Neural cell (in vitro differentiated cells): Measurements from ENCODE around the gene ATP4B.

Experiments used
- EZH2 ChIP-seq: fragments of 200-600, 300-800 bp; shearing (Covaris generic), sonication (generic); IDR thresholded peaks from 2 replicates; pipeline ENCODE4 v1.6.1; 2014; ENCODE audit warnings: antibody characterized with exemption, low read length, borderline replicate concordance, mild to moderate bottlenecking; ENCODE audit not compliant: insufficient read depth, poor library complexity, severe bottlenecking
- POLR2AphosphoS5 ChIP-seq: IDR thresholded peaks from 2 replicates; pipeline ENCODE4 v1.6.1; 2012
- SMC3 ChIP-seq: fragments of 450-650 bp; conservative IDR thresholded peaks from 2 replicates; pipeline ENCODE4 v1.6.1; 2014; ENCODE audit warnings: antibody characterized with exemption, mild to moderate bottlenecking, moderate library complexity; ENCODE audit not compliant: poor library complexity
- TAF1 ChIP-seq: IDR thresholded peaks from 2 replicates; pipeline ENCODE4 v1.6.1; 2012; ENCODE audit warnings: low read depth
- TF ChIP-seq, protein P1 (sequence below): fragments of 450-650 bp; IDR thresholded peaks from 2 replicates; pipeline ENCODE4 v1.5.1; 2014; ENCODE audit warnings: antibody characterized with exemption, mild to moderate bottlenecking, moderate library complexity; ENCODE audit not compliant: poor library complexity, severe bottlenecking
- TF ChIP-seq, protein P2 (sequence below): IDR thresholded peaks from 2 replicates; pipeline ENCODE4 v1.6.1; 2012; ENCODE audit warnings: borderline replicate concordance

DNA sequence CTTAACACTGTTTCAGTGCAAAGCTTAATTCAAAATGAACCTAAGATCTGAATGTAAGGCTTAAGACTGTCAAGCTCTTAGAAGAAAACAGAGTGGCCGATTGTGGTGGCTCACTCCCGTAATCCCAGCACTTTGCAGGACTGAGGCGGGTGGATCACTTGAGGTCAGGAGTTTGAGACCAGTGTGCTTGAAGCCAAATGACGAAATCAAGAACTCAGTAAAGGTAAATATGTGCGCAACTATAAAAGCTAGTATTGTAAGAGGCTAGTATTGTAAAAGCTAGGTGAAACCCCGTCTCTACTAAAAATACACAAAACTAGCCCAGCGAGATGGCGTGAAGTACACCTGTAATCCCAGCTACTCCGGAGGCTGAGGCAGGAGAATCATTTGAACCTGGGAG is 12.7 kb downstream of the ATP4B start:
- TF ChIP-seq, protein P1, sequence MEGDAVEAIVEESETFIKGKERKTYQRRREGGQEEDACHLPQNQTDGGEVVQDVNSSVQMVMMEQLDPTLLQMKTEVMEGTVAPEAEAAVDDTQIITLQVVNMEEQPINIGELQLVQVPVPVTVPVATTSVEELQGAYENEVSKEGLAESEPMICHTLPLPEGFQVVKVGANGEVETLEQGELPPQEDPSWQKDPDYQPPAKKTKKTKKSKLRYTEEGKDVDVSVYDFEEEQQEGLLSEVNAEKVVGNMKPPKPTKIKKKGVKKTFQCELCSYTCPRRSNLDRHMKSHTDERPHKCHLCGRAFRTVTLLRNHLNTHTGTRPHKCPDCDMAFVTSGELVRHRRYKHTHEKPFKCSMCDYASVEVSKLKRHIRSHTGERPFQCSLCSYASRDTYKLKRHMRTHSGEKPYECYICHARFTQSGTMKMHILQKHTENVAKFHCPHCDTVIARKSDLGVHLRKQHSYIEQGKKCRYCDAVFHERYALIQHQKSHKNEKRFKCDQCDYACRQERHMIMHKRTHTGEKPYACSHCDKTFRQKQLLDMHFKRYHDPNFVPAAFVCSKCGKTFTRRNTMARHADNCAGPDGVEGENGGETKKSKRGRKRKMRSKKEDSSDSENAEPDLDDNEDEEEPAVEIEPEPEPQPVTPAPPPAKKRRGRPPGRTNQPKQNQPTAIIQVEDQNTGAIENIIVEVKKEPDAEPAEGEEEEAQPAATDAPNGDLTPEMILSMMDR, result no peak
- TF ChIP-seq POLR2AphosphoS5, result no peak
- TF ChIP-seq, protein P2, sequence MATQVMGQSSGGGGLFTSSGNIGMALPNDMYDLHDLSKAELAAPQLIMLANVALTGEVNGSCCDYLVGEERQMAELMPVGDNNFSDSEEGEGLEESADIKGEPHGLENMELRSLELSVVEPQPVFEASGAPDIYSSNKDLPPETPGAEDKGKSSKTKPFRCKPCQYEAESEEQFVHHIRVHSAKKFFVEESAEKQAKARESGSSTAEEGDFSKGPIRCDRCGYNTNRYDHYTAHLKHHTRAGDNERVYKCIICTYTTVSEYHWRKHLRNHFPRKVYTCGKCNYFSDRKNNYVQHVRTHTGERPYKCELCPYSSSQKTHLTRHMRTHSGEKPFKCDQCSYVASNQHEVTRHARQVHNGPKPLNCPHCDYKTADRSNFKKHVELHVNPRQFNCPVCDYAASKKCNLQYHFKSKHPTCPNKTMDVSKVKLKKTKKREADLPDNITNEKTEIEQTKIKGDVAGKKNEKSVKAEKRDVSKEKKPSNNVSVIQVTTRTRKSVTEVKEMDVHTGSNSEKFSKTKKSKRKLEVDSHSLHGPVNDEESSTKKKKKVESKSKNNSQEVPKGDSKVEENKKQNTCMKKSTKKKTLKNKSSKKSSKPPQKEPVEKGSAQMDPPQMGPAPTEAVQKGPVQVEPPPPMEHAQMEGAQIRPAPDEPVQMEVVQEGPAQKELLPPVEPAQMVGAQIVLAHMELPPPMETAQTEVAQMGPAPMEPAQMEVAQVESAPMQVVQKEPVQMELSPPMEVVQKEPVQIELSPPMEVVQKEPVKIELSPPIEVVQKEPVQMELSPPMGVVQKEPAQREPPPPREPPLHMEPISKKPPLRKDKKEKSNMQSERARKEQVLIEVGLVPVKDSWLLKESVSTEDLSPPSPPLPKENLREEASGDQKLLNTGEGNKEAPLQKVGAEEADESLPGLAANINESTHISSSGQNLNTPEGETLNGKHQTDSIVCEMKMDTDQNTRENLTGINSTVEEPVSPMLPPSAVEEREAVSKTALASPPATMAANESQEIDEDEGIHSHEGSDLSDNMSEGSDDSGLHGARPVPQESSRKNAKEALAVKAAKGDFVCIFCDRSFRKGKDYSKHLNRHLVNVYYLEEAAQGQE, result no peak
- no peak for TF ChIP-seq SMC3
- no peak for TF ChIP-seq TAF1
- no peak for TF ChIP-seq EZH2
